ENCODE results near the gene MIR17HG.
"Not testable (repeated sequence)": the region's sequence is repeated elsewhere in the genome, so short reads cannot be mapped to it uniquely, and the experiment has no call there.

Gene MIR17HG

GRCh38 chr13:91347996-91348905, 764 bp downstream of the MIR17HG start:
- DNase-seq: peak; percentile 59

GRCh38 chr13:91348906-91349435, 1.5 kb downstream of the MIR17HG start:
- peak; percentile 90 for DNase-seq

- DNase-seq: no peak
Measured at GRCh38 chr13:91349992-91350911, 2.8 kb downstream of the MIR17HG start.

- DNase-seq: no peak
Measured at GRCh38 chr13:91351123-91351522, 3.6 kb downstream of the MIR17HG start.

- no peak for DNase-seq
Measured at GRCh38 chr13:91351980-91352379, 4.5 kb downstream of the MIR17HG start.

- not testable (repeated sequence) for DNase-seq
Measured at GRCh38 chr13:91352891-91353290, 5.4 kb downstream of the MIR17HG start.

GRCh38 chr13:91353494-91353893, 6.0 kb downstream of the MIR17HG start:
- no peak for DNase-seq

- DNase-seq: no peak
Measured at GRCh38 chr13:91355099-91355825, 7.8 kb downstream of the MIR17HG start.

GRCh38 chr13:91355826-91356710, 8.6 kb downstream of the MIR17HG start:
- DNase-seq: no peak

GRCh38 chr13:91356919-91357612, 9.6 kb downstream of the MIR17HG start:
- DNase-seq: no peak

GRCh38 chr13:91357613-91358386, 10.3 kb downstream of the MIR17HG start:
- DNase-seq: no peak

- DNase-seq: no peak
Measured at GRCh38 chr13:91358387-91358782, 10.9 kb downstream of the MIR17HG start.

- DNase-seq: no peak
Measured at GRCh38 chr13:91359111-91359510, 11.6 kb downstream of the MIR17HG start.

- no peak for DNase-seq
Measured at GRCh38 chr13:91359631-91360030, 12.1 kb downstream of the MIR17HG start.

GRCh38 chr13:91360246-91360751, 12.8 kb downstream of the MIR17HG start:
- no peak for DNase-seq

- no peak for DNase-seq
Measured at GRCh38 chr13:91361755-91362271, 14.3 kb downstream of the MIR17HG start.

- no peak for DNase-seq
Measured at GRCh38 chr13:91362908-91363307, 15.4 kb downstream of the MIR17HG start.

- DNase-seq: no peak
Measured at GRCh38 chr13:91368101-91368500, 20.6 kb downstream of the MIR17HG start.

- DNase-seq: no peak
Measured at GRCh38 chr13:91368676-91369440, 21.4 kb downstream of the MIR17HG start.

Data from CD4-positive, alpha-beta T cell treated with Interleukin-17A for 1 hour (primary cell).